ENCODE measurements around the gene RHBDF1. TPM values are rescaled to one million over a fixed set of nuclear protein-coding genes. Genes with fewer than 3 reads are reported as not detected.

Gene RHBDF1
- total and polyA plus RNA-seq, 10 of the 15 experiments (the other 5 are each of a cell fraction or from before 2014, with no cell fraction given) = 0.04 to 0.85 (median 0.36) TPM; not detected in 3

DNA sequence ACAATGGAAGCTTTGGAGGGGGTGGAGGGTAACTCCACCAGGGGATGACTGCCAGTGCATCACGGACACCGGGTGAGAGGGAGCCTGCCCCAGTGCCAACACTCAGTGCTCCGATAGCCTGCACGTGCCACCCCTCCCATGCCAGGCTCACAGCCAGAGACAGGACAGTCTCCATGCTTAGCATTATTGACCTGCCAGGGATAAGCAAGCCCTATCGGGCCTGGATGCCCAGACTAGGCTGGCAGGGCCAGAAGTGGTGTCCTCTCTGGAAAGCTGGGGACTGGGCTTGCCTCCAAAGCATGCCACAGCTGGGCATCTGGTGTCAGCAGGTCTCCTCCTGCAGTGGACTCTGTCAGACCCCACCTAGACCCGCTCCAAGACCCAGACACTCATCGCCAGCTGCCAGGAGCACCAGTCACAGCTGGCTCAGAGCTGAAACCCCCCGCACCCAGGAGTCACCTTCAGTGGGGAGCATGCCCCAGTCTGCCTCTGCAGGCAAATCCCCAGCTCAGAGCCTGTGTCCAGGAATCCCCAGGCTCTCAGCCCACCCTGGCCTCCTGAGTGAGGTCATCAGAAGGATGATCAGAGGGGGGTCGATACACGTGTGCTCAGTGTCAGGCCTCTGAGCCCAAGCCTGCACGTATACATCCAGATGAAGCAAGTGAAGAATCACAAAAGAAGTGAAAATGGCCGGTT, 1.8 kb upstream of the RHBDF1 start:
- in situ Hi-C loops (cut with MboI) (no loop called here), intact Hi-C loops (cut with micrococcal nuclease; ENCODE audit: unreplicated experiment) (no loop called here)
- SMC1A ChIA-PET (ENCODE audit: uncharacterized antibody, unreplicated experiment) = no interaction called here
- no peak for ATAC-seq
- no peak for DNase-seq (ENCODE audit: low read depth, low spot score)
- RAD21 ChIA-PET (ENCODE audit: unreplicated experiment) = no interaction called here
- H3K9me3 ChIP-seq (replicated peaks; ENCODE audit: control insufficient read depth, insufficient read depth, low read length) = no peaks in the 10 kb centered on the region
- no peak for FAIRE-seq
- peaks cover 4 to 12% of the 10 kb centered on the region in 2 experiments; a peak in 3 of 4 replicates for H3K27me3 ChIP-seq (replicated peaks in 1 of 2; ENCODE audit: control insufficient read depth in 2 of 2, insufficient read depth in 2 of 2, low read length in 1 of 2)
- peaks cover 10% of the 10 kb centered on the region for H3K79me2 ChIP-seq (ENCODE audit: control insufficient read depth, insufficient read depth, low read length)
- CTCF ChIA-PET = interaction anchor here (1.8 to 14.2 kb wide), 2 partner anchors 8 to 22 kb away, joined by 14 to 319 read pairs; no protein-coding TSS in a partner anchor
- no peak overlapping the region for H3K4me3 ChIP-seq
- H3K4me1 ChIP-seq (ENCODE audit: control insufficient read depth, insufficient read depth, low read length) = peaks cover 16% of the 10 kb centered on the region
- 50% methylated on average over 12 of the region's 12 CpGs for WGBS (ENCODE audit: insufficient coverage, insufficient replicate concordance, low lambda C conversion rate, missing lambda C conversion rate)
- BruUV-seq (replicated peaks) = no TSS peak
- no peak overlapping the region for H3K4me2 ChIP-seq (ENCODE audit: control insufficient read depth, insufficient read depth)
- no peak overlapping the region for H3K9ac ChIP-seq (ENCODE audit: control insufficient read depth, insufficient read depth, low read length)
- H4K20me1 ChIP-seq (ENCODE audit: control insufficient read depth, insufficient read depth) = no peaks in the 10 kb centered on the region; the same call in 1 of the 2 replicates
- no peaks in the 10 kb centered on the region for H3K36me3 ChIP-seq (ENCODE audit: control insufficient read depth in 2 of 2, insufficient read depth in 2 of 2, low read length in 1 of 2)
- H3K27ac ChIP-seq (ENCODE audit: control insufficient read depth, insufficient read depth) = no peak overlapping the region
- no peak overlapping the region for H2AFZ ChIP-seq (ENCODE audit: control insufficient read depth, low read depth, low read length)
- POLR2A ChIA-PET = no interaction called here
- no peak for TF ChIP-seq ATF7 (IDR thresholded peaks at IDR 0.05; ENCODE audit: low read depth)
- TF ChIP-seq WRNIP1 (IDR thresholded peaks at IDR 0.05; ENCODE audit: borderline replicate concordance, low read depth, low read length) = no peak
- no peak for TF ChIP-seq ZNF217 (IDR thresholded peaks at IDR 0.05)
- TF ChIP-seq TAF1 (IDR thresholded peaks at IDR 0.05; ENCODE audit: borderline replicate concordance, low read depth, low read length) = no peak
- TF ChIP-seq ZNF274 (IDR thresholded peaks at IDR 0.05; ENCODE audit: insufficient read depth, insufficient read length) = no peak
- no peak for TF ChIP-seq KAT2A (conservative IDR thresholded peaks at IDR 0.05; ENCODE audit: control insufficient read depth, low read depth, low read length)
- no peak for TF ChIP-seq SUZ12 (IDR thresholded peaks at IDR 0.05; ENCODE audit: unreplicated experiment)
- TF ChIP-seq, protein P1, sequence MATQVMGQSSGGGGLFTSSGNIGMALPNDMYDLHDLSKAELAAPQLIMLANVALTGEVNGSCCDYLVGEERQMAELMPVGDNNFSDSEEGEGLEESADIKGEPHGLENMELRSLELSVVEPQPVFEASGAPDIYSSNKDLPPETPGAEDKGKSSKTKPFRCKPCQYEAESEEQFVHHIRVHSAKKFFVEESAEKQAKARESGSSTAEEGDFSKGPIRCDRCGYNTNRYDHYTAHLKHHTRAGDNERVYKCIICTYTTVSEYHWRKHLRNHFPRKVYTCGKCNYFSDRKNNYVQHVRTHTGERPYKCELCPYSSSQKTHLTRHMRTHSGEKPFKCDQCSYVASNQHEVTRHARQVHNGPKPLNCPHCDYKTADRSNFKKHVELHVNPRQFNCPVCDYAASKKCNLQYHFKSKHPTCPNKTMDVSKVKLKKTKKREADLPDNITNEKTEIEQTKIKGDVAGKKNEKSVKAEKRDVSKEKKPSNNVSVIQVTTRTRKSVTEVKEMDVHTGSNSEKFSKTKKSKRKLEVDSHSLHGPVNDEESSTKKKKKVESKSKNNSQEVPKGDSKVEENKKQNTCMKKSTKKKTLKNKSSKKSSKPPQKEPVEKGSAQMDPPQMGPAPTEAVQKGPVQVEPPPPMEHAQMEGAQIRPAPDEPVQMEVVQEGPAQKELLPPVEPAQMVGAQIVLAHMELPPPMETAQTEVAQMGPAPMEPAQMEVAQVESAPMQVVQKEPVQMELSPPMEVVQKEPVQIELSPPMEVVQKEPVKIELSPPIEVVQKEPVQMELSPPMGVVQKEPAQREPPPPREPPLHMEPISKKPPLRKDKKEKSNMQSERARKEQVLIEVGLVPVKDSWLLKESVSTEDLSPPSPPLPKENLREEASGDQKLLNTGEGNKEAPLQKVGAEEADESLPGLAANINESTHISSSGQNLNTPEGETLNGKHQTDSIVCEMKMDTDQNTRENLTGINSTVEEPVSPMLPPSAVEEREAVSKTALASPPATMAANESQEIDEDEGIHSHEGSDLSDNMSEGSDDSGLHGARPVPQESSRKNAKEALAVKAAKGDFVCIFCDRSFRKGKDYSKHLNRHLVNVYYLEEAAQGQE (IDR thresholded peaks at IDR 0.05; ENCODE audit: low read depth, low read length) = no peak
